H7 (cell line): ENCODE data around the gene NIP7. TPM values are rescaled to one million over a fixed set of nuclear protein-coding genes. Genes with fewer than 3 reads are reported as not detected.
A peak's percentile ranks its signal among the peaks of the same experiment; 100 is the strongest.

Experiments
- DNase-seq: peaks from one replicate; pipeline ENCODE4 v3.0.0; 2012
- H3K27me3 ChIP-seq: 2 replicates; pipeline ENCODE4 v1.6.0; 2011; ENCODE audit warnings: mild to moderate bottlenecking, low read length; ENCODE audit not compliant: control insufficient read depth, insufficient read depth
- H3K36me3 ChIP-seq: replicated peaks from 2 replicates; pipeline ENCODE4 v1.5.1; 2011; ENCODE audit warnings: low read length; ENCODE audit not compliant: control insufficient read depth, insufficient read depth
- H3K4me3 ChIP-seq: 2 replicates; pipeline ENCODE4 v1.5.1; 2011; ENCODE audit warnings: low read depth, mild to moderate bottlenecking, control low read depth, low read length, moderate library complexity; ENCODE audit not compliant: insufficient read depth
- total RNA-seq: library from RNA; depleted of rRNA; stranded (reverse); fragments of >200 nt; shearing (Covaris generic); gene quantifications from 2 replicates; pipeline ENCODE4 v1.2.3, GENCODE V29; 2014

The NIP7 gene
- total RNA-seq, 1 experiment from 2014 or later = 31.0 TPM

DNA sequence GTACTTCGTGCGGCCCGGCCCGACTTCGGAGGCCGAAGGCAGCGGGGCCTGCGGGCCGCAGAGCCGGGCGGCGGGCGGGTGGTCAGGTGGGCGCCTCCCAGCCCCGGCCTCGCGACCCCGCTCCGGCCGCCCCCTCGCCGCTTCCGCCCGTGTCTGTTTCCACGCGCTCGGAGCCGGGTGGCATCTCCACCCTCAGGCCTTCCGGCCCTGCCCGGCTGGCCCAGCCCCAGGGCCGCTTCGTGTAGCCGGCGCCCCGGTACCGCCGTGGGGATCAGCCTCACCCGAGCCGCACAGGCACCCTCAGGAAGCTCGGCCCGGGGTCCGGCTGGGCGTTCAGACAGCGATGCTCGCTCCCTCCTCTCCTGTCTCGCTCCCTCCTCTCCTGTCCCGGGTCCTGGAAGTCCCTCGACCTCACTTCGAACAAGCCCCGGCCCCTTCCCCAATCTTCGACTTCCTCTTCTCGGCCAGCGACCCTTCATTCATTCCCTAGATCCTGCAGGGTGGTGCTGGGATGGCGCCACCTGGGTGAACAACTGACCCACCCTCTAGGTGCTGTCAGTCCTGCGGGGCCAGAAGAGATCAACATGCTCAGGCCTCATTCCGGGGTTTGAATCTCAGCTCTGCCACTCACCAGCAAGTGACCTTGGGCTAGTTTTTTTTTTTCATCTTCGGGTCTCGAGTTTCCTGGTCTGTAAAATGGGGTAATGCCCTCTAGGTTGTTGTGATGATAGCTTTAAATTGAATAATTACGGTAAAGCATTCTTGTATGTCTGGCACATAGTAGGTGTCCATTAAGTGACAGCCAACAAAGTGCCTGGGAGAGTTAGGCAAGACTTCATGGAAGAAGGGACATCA, 27.8 kb upstream of the NIP7 start:
- DNase-seq = peak; percentile 88
- H3K4me3 ChIP-seq = peak overlapping the region; percentile 91
- H3K27me3 ChIP-seq = no peaks in the 10 kb centered on the region
- H3K36me3 ChIP-seq = peaks cover 13% of the 10 kb centered on the region

GRCh38 chr16:69313469-69313868, 26.1 kb upstream of the NIP7 start:
- Histone ChIP-seq H3K4me3 (no peak overlapping the region), H3K27me3 (no peaks in the 10 kb centered on the region), H3K36me3 (peaks cover 17% of the 10 kb centered on the region)
- no peak for DNase-seq

GRCh38 chr16:69314534-69314933, 25.0 kb upstream of the NIP7 start:
- Histone ChIP-seq H3K27me3 (no peaks in the 10 kb centered on the region), H3K4me3 (no peak overlapping the region), H3K36me3 (peaks cover 23% of the 10 kb centered on the region)
- DNase-seq = no peak

- peak; percentile 41 for DNase-seq
- Histone ChIP-seq H3K36me3 (peaks cover 34% of the 10 kb centered on the region), H3K27me3 (no peaks in the 10 kb centered on the region), H3K4me3 (no peak overlapping the region)
Observed at GRCh38 chr16:69315486-69316311, 23.9 kb upstream of the NIP7 start.

DNA sequence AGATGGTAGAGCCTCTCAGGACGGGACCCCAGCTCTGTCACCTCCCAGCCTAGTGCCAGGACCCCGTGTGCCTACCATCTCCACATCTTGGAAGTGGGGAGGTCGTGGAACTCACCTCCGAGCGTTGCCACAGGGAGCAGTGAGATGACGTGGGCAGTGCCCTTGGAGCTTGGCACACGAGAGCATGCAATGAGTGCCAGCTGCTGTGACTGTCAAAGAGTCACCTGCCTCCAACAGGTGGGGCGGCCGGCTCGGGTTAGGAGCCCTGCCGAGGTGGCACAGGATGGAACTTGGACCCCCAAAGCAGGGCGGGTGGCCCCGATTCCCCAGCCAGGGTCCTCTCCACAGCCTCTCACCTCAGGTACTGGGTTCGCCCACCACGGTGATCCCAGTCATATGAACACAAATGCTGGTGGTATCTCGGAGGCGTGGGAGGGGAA, 23.0 kb upstream of the NIP7 start:
- H3K36me3 ChIP-seq = peaks cover 38% of the 10 kb centered on the region
- H3K4me3 ChIP-seq = no peak overlapping the region
- H3K27me3 ChIP-seq = no peaks in the 10 kb centered on the region
- no peak for DNase-seq

DNA sequence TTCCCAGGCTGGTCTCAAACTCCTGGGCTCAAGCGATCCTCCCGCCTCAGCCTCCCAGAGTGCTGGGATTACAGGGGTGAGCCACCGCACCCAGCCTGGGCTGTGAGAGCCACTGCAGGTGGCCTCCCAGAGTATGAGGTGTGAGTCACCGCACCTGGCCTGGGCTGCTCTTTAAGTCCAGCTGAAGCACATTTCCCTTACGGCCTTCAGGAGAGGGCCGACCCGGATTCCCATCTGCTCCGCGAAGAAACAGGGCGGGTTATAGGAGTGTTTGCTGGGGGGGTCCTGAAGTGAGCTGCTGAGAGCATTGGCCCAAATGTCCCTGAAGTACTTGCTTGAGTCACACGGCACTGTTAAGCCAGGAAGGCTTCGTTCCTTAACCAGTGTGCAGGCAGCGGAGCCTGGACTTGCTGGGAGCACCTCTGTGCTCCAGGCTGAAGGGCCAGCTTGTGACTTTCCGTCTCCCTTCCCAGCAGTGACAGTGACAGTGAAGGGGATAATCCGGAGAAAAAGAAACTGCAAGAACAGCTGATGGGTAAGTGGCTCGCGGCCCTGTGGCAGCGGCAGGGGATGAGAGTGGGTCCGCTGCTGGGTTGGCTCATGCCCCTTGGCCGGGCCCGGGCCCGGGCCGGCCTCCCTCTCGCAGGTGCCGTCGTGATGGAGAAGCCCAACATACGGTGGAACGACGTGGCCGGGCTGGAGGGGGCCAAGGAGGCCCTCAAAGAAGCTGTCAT, 21.2 kb upstream of the NIP7 start:
- Histone ChIP-seq H3K4me3 (no peak overlapping the region), H3K27me3 (no peaks in the 10 kb centered on the region), H3K36me3 (peaks cover 48% of the 10 kb centered on the region)
- DNase-seq = no peak

GRCh38 chr16:69318911-69319289, 20.7 kb upstream of the NIP7 start:
- Histone ChIP-seq H3K4me3 (no peak overlapping the region), H3K36me3 (peaks cover 50% of the 10 kb centered on the region), H3K27me3 (no peaks in the 10 kb centered on the region)
- no peak for DNase-seq

GRCh38 chr16:69319381-69319780, 20.2 kb upstream of the NIP7 start:
- Histone ChIP-seq H3K36me3 (peaks cover 52% of the 10 kb centered on the region), H3K27me3 (no peaks in the 10 kb centered on the region), H3K4me3 (no peak overlapping the region)
- no peak for DNase-seq

- no peak for DNase-seq
- no peak overlapping the region for H3K4me3 ChIP-seq
- H3K36me3 ChIP-seq = peaks cover 53% of the 10 kb centered on the region
- no peaks in the 10 kb centered on the region for H3K27me3 ChIP-seq
Observed at GRCh38 chr16:69319826-69320739, 19.5 kb upstream of the NIP7 start.

- Histone ChIP-seq H3K36me3 (peaks cover 51% of the 10 kb centered on the region), H3K27me3 (no peaks in the 10 kb centered on the region)
- no peak for DNase-seq
Observed at GRCh38 chr16:69320740-69321073, 18.9 kb upstream of the NIP7 start.

DNA sequence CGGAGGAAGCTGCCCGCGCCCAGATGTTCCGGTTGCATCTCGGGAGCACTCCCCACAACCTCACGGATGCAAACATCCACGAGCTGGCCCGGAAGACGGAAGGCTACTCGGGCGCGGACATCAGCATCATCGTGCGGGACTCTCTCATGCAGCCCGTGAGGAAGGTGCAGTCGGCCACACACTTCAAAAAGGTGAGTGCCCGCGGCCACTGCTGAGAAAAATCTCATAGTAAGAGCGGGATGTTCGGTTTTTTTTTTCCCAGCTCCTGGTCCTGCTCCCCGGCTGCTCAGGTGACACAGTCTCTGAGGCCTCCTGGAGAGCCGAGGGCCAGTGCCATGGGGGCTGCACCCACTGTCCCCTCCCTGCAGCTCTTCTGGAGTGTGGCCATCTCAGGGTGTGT, 18.5 kb upstream of the NIP7 start:
- H3K36me3 ChIP-seq = peaks cover 52% of the 10 kb centered on the region
- no peaks in the 10 kb centered on the region for H3K27me3 ChIP-seq
- no peak overlapping the region for H3K4me3 ChIP-seq
- no peak for DNase-seq

More at GRCh38 chr16:69320740-69321073, 18.9 kb upstream of the NIP7 start:
- H3K4me3 ChIP-seq = no peak overlapping the region

DNA sequence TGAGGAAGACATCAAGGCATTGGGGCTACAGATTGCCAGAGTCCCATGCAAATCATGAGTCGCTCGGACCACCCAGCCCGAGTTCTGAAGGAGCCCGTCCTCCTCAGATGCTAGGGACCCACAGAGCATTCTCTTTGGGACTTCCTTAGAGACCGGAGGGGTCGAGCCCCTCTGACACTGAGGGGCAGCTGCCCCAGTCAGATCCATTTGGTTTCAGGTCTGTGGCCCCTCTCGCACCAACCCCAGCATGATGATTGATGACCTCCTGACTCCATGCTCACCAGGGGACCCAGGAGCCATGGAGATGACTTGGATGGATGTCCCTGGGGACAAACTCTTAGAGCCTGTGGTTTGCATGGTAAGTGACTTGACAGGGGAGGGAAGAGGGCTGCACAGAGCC, 17.2 kb upstream of the NIP7 start:
- H3K4me3 ChIP-seq = no peak overlapping the region
- DNase-seq = no peak
- peaks cover 55% of the 10 kb centered on the region for H3K36me3 ChIP-seq
- no peaks in the 10 kb centered on the region for H3K27me3 ChIP-seq

DNA sequence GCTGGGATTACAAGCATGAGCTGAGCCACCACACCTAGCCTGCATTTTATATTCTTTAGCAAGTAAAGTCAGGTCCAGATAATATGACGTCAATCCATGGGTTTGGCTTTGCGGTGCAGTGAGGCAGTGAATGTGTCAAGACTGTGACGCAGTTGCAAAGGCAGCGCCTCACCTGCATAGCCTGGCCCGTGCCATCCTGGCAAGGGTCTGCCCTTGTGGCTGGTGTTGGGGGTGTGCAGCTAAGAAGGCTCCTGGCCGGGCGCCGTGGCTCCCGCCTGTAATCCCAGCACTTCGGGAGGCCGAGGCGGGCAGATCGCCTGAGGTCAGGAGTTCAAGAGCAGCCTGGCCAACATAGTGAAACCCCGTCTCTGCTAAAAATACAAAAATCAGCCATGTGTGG, 16.2 kb upstream of the NIP7 start:
- no peaks in the 10 kb centered on the region for H3K27me3 ChIP-seq
- peaks cover 55% of the 10 kb centered on the region for H3K36me3 ChIP-seq
- DNase-seq = no peak
- no peak overlapping the region for H3K4me3 ChIP-seq
